ELR (cell line): ENCODE data around the gene CTNNA3.
A peak's percentile ranks its signal among the peaks of the same experiment; 100 is the strongest.

ENCODE experiments used
- DNase-seq: peaks from one replicate; pipeline ENCODE4 v3.0.0-alpha.2; 2015; ENCODE audit warnings: low read depth

The CTNNA3 gene

GRCh38 chr10:67665491-67665890 is 30.5 kb downstream of the CTNNA3 start:
- no peak for DNase-seq

- no peak for DNase-seq
Observed at GRCh38 chr10:67664942-67665341, 31.1 kb downstream of the CTNNA3 start.

GRCh38 chr10:67663449-67664087 is 32.4 kb downstream of the CTNNA3 start:
- DNase-seq, result no peak

GRCh38 chr10:67662415-67662814 is 33.6 kb downstream of the CTNNA3 start:
- DNase-seq, result no peak

- no peak for DNase-seq
Observed at GRCh38 chr10:67659497-67659896, 36.5 kb downstream of the CTNNA3 start.

- DNase-seq, result no peak
Observed at GRCh38 chr10:67657775-67658174, 38.2 kb downstream of the CTNNA3 start.

- no peak for DNase-seq
Observed at GRCh38 chr10:67650558-67650957, 45.4 kb downstream of the CTNNA3 start.

DNA sequence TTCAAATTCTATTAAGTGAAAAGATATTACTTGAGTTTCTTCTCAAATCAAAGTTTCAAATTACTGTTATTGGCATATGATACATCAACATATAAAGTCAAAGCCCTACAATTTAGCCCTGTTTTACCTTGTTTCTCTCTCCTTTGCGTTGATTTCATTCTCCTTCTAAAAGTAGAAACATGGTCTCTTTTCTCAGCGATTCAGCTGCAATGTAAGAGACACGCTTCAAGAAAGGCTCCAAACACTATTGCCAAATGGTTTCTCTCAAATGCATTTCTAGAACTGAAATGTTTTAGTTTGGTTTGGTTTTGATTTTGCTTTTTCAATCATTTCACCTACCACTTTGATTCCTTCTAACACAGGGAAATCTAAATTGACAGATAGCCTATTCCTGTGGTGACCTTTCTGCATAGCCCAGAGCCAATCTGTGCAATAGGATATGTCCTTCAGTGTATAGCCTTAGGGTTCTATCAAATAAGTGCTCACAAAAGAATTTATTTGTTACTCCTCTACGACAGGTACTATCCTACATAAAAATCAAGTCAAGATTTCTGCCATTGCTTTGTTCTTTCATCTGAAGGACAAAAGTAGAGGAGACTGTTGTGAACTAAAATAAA is 47.3 kb downstream of the CTNNA3 start:
- DNase-seq, result no peak

DNA sequence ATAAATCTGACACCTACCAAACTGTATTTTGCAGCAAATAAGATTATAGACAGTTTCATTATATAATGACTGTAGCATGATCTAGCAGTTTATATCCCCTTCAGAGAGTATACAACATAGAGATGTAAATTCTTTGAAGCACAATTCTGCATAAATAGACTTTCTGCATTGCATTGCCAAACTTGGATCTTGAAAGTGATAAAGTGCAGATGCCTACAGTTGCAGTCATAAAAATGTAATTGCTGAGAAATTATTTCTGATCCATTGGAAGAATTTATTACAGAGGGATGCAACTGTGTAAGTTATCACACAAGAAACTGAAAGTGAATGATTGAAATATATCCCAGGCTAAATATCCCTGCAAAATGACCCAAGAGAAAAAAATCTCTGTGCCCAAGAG is 65.1 kb downstream of the CTNNA3 start:
- DNase-seq, result no peak

- no peak for DNase-seq
Observed at GRCh38 chr10:67629461-67629971, 66.5 kb downstream of the CTNNA3 start.

DNA sequence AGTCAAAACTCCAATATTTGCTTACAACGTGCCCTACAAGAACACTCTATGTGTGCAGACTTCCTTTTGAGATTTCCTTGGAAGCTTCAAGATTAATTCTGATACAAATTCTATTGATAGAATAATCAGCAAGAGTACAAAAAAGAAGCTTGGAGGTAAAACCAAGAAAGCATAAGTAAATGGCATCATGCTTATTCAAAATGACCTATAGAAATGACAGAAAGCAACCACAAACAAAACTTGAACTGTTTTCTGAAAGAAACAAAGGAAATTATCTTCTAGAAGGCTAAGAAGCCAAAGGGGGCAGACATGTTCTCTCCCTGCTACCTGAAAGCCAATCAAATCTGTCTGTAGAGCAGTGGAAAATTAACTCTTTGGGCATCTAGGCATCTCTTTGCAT is 73.0 kb downstream of the CTNNA3 start:
- no peak for DNase-seq

- no peak for DNase-seq
Observed at GRCh38 chr10:67622511-67622910, 73.5 kb downstream of the CTNNA3 start.

GRCh38 chr10:67621834-67622233 is 74.2 kb downstream of the CTNNA3 start:
- no peak for DNase-seq

- DNase-seq, result peak; percentile 32
Observed at GRCh38 chr10:67618116-67618515, 77.9 kb downstream of the CTNNA3 start.

DNA sequence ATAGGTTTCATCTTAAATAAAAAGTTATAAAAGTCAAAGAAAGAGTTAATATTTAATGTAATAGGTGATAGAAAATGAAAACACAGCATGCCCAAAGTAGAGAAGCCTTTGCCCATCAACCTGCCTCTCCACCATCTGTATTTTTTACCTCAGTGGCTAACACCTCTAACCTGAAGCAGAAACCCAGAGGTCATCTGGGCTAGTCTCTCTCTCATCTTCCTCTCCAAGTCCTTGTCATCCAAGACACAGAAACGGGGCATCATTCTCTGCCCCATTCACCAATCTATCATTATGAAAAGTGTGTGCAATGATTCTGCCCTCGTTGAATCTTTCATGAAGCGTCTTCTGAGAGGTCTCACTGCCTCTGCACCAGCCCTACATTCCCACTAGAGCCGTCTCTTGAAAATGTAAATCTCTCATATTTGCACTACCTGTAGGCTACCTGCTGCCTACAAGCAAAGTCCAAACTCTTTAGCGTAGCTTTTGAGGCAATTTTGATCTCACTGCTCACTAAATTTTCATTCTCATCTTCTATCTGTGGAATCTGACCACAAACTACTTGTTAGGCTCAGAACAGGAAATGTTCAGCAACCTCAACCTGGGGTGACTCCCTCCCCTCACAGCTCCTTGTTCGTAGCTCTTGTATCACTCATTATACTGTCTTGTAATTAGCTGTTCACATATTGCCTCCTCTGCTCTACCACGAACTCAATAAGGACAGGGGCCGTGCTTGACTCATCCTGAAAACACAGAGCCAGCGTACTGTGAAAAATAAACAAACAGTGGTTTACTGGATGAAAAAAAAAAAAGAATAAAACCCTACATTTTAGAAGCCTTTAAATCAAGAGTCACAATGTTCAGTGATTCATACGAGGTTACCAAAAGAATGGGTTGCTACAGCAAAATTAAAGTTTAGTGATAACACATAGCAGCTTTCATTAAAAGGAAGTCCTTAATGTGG is 83.1 kb downstream of the CTNNA3 start:
- DNase-seq, result peak; percentile 71

- no peak for DNase-seq
Observed at GRCh38 chr10:67612176-67612575, 83.8 kb downstream of the CTNNA3 start.

DNA sequence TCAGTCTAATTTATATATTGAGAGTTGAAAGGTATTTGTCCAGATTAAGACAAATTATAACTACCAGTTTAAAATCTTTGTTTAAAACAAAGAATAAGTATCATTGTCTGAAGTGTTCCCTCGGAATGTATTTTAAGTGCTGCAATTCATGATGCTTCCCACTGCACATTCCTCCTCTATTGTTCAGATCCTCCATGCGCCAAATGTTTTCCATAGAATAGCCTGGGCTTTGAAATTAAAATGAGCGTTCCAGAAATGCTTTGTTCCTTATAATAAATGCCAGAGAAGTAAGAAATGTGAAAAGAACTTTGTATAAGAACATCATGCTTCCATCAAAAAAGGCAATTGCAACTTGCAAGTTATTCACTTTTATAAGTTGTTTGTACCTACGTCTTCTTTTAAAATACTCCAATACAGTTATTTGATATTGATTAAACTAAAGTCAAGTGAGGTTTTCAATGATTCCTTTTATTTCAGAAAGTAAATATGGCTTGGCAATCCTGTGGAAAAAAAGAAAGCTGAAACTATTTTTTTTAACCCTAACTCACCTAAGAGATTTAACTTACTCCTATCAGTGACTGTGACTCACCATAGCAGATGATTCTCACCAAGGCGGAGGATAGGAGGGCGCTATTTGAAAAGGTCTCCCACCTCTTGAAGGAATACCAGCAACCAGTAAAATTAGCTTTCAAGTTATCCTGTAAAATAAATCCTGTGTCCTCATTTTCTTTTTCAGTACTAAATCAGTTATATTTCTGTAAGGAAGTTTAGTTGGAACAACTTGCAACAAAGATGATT is 85.8 kb downstream of the CTNNA3 start:
- peak; percentile 40 for DNase-seq

GRCh38 chr10:67608001-67608400 is 88.0 kb downstream of the CTNNA3 start:
- DNase-seq, result no peak

GRCh38 chr10:67607472-67607871 is 88.5 kb downstream of the CTNNA3 start:
- peak; percentile 30 for DNase-seq

DNA sequence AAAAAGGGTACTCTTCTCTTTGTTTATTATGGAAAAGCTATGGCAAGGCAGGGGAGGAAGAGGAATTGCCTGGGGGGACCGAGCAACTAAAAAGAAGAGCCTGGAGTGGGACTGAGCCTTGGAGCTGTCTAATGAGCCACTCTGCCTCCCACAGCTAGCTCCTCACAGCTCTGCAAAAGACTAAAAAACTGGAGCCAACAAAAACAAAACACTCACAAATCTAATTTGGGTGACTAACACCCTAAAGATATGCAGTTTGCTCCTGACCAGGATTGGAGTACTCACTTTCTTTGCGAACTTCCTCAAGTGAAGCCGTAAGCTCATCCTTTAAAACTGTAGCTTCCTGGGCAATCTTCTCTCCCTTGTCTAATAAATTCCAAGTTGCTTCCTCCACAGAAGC is 89.4 kb downstream of the CTNNA3 start:
- DNase-seq, result peak; percentile 62

DNA sequence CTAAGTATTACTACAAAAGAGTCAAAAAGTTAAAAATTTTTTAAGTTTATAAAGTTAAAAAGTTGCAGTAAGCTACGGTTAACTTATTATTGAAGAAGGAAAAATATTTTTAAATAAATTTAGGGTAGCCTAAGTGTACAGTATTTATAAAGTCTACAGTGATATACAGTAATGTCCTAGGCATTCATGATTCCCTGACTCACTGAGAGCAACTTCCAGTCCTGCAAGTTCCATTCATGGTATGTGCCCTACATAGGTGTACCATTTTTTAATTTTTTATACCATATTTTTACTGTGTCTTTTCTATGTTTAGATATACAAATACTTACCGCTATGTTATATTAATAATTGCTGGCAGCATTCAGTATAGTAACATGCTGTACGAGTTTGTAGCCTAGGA is 92.3 kb downstream of the CTNNA3 start:
- peak; percentile 47 for DNase-seq

GRCh38 chr10:67603086-67603485 is 92.9 kb downstream of the CTNNA3 start:
- no peak for DNase-seq
